Stimulated activated CD4-positive, alpha-beta T cell treated with anti-CD3 and anti-CD28 coated beads, Interleukin-12 subunit alpha, Interleukin-12 subunit beta, amount 100 ng/mL, for 4 hours (primary cell): ENCODE results near the gene CAMKMT.
"Not testable (repeated sequence)": the region's sequence is repeated elsewhere in the genome, so short reads cannot be mapped to it uniquely, and the experiment has no call there.

Source experiments
- DNase-seq: peaks from one replicate; pipeline ENCODE4 v3.0.0-alpha.2; 2020

Gene CAMKMT

DNA sequence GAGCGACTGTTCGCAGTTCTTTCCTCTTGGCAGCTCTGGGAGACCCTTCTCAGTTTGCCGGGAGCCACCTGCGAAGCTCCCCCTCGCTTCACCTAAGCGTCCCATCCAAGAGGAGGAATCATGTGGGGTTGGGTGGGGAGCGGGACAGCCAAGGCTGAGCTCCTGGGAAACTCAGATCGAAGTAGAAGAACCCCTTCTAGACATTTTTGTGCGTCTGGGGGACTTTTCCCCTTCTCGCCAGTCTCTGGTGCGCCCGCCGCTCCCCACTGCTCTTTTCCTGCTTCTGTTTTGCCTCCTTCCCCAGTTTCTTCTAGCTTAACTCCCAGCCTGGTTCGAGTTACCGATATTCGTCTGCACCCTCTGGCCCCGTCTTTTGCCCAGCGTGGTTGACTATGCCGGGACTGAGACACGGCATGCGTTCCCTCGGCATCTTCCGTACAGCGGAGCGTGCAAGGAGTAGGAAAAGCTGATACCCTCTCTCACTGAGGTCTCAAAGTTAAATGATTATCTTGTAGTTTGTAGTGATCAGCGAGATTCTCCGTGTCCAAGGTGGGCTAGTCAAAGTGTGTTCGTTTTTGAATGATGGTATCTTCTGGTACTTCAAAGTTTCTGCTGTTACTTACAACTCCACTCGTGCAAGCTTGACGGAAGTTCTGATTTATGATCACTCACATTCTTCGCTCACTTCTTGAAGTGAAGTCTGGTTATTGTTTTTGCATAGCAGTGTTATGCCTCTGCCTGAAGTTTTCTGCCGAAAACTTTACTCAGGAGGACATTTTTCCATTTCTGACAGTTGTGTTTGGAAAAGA, 664 bp downstream of the CAMKMT start:
- DNase-seq = peak; percentile 38

DNA sequence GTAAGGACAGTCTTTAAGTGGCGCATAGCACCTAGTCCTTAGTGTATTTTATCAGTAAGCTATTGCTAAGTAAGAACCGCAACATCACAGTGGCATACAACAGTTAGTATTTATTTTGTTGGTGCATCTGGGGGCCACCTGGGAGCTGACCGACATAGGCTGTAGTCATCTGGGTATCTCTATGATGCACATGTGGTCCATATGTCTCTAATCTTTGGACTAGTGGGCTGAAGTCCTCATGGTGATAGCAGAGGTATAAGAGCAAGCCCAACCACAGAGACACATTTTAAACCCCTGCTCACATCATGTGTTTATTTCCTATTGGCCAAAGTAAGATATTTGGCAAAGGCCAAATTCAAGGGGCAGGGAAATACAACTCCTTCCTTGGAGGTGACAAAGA, 2.9 kb downstream of the CAMKMT start:
- DNase-seq = no peak

DNA sequence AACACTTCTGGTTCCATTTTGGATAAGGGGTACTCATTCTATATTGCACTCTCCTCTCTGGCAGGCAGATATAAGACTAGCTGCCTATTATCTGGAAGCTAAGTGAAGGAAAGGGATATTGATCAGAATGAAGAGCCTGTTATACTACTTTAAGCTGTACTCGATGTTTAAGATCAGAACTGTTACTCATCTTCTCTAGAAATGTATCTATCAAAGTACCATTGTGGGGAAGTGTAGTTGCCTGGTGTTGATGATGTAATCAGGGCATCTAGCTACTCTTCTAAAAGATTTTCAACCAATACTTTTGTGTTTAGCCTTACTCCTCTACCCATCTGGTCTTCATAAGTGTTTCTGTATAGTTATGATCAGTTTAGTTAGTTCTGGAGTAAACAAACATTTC, 5.8 kb downstream of the CAMKMT start:
- no peak for DNase-seq

DNA sequence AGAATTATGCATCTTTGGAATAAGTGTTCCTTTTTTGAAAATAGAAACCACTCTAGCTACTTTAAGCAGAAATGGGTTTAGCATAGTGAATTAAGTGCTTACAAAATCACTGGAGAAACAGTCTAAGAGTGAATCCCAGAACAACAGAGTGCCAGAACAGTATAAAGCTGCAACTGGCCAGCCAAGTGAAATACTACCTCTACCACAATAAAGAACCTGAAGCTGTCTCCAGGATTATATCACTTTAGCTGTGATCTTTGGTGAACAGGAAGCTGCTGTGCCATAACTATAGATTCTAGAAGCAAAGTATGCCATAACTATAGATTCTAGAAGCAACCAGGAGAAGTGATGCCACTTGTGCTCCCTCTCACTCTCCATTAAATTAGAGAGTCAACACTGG, 7.6 kb downstream of the CAMKMT start:
- DNase-seq = no peak

DNA sequence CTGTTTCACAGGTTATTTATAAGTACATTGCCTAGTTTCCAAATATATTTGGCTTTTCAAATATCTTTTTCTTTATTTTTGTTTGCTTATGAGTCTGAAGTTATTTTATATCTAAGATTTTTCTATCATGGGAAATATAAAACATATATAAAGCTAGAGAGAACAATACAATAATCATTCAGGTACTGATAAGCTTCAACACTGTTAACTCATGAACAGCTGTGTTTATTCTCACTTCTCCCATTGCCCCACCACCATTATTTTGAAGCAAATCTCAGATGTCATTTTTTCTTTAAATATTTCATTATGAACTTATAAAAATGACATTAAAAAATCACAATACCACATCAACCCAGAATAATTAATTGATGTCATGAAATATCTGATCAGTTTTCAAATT, 9.7 kb downstream of the CAMKMT start:
- DNase-seq = no peak

DNA sequence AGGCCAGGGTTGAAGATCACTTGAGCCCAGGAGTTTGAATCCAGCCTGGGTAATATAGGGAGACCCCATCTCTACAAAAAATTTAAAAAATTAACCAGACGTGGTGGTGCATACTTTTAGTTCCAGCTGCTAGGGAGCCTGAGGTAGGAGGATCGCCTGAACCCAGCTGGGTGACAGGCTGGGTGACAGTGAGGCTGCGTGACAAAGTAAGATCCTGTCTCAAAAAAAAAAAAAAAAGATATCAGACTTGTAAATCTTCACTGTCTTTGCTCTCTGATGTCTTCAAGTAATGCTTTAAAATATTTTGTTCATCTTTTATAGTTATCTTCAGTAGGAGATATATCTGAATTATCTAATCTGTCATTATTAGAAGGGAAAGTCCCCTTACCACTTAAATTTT, 10.5 kb downstream of the CAMKMT start:
- no peak for DNase-seq

DNA sequence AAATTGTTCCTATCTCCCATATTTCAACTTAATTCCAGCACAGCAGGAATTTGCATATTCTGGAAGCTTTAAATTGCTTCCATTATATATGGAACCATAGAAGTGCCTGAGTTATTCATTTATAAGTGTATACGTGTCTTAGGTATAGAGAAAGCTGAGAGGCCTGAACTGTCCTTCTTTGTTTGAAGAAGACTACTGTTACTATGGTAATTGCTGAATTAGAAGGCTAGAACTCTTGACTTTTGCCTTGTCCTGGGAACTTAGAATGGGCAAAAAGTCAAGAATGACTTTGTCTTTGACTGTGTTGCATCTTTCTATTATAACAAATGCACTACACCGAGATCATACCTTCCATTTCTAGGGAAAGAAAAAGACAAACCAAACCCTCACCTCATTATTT, 15.7 kb downstream of the CAMKMT start:
- DNase-seq = no peak

DNA sequence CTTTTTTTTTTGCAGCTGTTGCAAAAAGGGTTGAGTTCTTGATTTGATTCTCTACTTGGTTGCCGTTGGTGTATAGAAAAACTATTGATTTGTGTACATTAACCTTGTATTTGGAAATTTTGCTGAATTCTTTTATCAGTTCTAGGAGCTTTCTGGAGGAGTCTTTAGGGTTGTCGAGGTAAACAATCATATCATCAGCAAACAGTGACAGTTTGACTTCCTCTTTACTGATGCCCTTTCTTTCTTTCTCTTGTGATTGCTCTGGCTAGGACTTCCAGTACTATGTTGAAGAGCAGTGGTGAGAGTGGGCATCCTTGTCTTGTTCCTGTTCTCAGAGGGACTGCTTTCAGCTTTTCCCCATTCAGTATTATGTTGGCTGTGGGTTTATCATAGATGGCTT, 23.5 kb downstream of the CAMKMT start:
- not testable (repeated sequence) for DNase-seq

DNA sequence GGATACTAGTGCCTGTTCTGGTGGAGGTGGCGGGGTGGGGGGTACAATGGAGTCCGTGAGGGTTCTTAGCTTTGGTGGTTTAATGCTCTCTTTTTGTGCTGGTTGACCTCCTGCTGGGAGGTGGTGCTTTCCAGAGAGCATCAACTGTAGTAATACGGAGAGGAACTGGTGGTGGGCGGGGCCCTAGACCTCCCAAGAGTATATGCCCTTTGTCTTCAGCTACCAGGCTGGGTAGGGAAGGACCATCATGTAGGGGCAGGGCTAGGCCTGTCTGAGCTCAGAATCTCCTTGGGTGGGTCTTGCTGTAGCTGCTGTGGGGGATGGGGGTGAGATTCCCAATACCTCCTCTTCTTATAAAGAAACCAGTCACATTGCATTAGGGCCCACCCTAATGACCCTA, 27.1 kb downstream of the CAMKMT start:
- DNase-seq = no peak

DNA sequence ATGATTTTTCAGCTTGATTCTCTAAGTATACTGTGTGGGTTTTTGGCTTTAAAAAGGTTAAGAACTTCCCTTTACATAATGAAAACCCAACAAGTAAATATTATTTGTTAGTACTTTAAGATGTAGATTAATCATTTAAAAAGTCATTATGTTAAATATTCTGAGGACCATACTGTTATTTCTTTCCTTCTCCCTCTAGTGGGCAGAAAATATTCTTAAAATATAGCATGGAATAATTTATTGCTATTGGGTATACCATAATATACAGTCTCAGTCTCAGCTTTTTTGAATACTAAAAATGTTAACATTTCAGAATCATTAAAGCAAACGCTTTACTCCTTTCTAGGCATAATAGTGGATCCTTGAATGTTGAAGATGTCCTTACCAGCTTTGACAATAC, 28.1 kb downstream of the CAMKMT start:
- DNase-seq = no peak

DNA sequence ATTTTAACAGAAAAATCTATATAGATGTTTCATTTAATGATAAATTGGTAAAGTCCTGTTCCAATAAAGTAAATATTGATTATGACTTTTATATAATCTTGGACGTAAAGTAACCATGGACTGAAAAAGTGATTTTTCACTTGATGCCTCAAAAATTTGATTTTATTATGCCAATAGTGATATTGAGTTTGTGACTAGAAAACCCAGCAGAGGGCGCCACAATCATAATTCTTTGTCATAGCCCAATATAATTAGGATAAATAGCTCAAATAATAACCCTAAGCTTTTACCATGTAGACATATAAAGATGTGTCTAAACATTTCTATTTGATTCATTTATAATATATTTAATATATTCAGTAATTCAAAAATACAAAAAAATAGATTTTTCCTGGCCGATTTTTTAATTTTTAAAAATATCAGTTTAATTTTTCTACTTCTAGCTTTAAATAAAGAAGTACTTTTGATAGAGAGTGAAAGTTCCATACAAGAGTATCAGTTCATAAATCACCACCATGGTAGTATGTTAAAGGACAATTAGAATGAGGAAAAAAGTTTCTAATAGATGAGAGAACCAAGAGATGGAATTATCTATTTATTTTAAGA, 30.7 kb downstream of the CAMKMT start:
- peak; percentile 52 for DNase-seq

DNA sequence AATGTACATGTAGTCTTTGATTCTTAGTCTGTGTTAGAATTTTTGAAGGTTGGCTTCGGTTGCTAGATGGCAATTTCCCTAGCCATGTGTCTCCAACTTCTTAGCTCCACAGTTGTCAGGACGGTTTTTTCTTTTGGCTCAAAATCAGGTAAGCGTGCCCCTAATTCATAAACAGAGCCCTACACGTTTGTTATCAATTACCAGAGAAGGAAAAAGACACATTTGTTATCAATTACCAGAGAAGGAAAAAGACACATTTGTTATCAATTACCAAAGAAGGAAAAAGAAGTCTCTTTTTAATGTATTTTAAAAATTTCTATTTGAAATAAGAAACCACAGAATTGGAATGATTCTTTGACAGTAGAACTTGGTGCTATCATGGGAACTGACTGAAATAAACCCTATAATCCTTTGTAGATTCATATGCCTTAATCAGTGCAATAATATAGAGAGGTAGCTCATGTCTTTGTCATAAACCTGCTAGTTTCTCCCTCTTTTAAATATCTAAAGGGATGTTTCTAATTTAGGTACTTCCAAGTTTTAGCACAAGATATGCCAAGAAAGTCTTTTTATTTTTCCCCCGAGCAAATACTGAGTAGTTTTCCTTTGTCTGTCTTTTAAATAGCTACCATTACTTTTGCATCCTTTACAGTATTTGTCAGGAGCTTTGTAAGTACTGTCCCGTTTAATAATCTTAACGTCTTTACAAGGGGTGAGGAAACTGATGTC, 35.9 kb downstream of the CAMKMT start:
- DNase-seq = no peak

DNA sequence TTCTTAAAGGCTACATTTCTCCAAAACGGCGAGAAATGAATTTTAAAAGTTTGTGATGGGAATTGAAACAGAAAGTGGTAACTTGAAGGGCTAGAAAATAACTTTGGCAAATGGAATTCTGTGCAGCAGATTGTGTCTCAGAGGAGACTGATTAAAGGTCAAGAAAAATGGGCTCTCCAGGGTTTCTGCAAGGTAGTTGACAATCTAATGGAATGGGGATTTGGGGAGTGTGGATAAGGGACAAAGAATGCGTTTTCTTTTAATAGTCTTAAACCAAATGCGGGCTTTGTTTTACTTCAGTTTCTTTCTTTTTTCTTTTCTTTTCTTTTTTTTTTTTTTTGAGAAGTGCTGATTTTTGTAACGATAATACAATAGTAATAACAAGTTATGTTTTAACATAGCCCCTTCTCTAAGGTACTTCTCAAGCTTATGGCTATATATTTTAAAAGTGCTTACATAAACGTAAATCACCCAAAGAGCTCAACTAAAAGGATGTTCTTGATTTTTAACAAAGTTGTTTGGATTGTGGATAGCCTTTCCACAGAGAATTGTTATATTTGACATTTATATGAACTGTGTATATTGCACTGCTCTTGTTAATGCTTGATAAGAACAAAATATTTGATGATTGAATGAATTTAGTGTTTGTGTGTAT, 36.6 kb downstream of the CAMKMT start:
- no peak for DNase-seq

DNA sequence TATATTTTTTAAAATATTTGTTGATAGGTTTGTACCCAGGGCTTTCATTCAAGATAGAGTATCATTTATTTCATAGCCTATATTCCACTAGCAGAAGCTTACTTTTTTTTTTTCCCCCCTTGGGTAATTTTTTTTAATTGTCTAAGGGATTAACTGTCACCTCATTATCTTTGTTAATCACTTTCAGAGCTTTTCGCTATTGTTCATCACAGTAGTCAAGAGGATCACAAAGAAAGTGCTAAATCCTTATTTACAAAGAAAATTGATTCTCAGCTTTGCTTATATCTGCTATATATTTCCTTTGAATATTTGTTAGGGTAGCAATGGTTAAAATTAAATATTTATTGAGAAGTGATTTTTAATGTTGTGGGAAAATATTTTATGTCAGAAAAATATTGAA, 59.0 kb downstream of the CAMKMT start:
- no peak for DNase-seq

DNA sequence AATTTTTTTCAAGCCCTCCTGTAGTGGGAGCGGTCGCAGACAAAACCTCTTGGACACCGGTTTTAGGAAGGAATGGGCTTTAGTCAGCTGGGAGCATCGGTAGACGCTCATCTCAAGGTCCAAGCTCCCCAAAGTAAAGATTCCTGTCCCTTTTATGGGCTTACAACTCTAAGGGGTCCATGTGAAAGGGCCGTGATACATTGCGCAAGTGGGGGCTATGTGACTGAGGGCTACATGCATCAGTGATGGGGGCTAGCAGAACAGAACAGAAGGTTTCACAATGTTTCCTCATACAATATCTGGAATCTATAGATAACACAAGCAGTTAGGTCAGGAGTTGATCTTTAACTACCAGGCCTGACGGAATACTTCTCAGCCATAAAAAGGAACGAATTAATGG, 62.5 kb downstream of the CAMKMT start:
- DNase-seq = no peak

DNA sequence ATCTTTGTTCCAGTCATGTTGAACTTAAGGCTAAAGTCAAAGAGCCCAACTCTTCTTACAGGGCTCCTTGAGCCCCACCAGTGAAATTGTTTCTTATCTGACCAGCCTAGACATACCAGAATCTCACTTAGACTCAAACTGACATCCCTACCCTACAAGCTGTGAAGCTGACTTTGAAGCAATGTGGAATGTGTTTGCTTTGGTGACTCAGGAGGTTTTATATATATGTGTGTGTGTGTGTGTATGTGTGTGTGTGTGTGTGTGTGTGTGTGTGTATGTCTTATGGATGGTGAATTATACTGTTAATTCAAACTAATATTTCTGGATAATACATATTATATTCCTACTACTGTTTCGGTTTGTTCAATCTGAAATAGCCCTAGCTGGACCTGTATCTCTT, 67.3 kb downstream of the CAMKMT start:
- DNase-seq = no peak

DNA sequence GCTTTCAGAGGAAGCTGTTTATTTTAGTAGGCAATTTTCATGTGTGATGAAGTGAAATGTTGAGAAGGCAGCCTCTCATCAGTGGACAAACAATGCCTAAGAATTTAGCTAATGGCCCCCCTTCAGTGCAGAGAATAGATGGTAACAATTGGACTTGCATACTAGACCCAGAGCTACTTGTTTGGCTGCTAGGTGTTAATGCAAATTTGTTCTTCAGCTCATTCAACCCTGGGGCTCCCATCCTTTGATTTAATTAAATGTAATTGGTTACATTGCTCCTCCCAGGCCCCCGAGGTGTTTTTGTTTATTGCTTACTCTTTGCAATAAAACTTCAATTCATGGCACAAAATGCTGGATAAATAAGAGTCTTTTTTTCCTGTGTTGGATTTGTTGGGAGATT, 68.6 kb downstream of the CAMKMT start:
- DNase-seq = no peak

DNA sequence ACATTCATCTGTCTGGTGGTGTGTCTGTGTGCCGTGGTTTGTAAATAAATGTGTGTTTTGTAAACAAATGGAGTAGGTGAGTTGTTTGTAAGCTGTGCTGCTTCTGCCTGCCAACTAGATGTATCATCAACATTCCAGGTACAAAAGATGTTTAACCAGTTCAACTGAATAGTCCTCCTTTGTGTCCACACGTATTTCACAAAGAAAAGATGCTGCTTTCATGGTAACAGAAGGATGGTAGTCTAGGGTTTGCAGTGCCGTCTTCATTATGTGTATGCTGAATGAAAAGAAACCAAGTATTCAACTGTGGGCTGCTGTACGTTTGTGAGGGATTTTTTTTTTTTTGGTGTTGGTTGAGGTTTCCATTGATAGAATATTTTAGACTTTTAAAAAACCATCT, 72.1 kb downstream of the CAMKMT start:
- no peak for DNase-seq

DNA sequence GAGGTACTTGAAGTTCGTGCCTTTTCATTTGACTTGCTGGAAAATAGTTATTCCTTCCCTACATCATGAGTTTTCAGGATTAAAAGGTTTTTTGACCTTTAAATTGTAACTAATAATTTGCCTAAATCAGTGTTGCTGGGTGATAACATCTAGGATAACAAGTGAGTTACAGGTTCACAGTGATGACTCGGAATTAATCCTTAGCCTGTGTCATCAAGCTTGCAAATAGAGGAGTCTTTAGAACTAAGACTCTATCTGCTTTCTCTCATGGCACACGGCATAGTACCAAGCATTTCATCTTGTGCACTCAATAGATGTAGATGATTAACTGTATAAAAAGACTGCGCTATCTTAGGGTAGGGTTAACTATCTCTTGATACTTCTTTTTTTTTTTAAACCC, 79.5 kb downstream of the CAMKMT start:
- DNase-seq = no peak

DNA sequence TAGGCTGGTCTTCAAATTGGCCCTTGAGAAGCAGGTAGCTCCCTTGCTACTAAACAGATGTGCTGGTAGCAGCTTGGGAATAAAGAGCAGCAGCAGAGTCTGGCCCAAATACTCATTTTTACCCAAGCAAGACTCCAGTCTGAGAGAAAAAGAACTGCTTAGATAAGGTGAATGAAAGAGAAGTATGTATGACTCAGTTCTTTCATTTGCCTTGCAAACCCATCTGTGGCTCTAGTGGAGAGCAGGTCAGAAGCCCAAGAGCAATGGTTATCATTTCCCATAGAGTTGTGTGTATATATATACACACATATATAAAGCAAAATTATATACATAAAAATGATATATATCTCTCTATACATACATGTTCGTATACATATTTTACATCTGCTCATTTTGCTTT, 80.3 kb downstream of the CAMKMT start:
- no peak for DNase-seq

DNA sequence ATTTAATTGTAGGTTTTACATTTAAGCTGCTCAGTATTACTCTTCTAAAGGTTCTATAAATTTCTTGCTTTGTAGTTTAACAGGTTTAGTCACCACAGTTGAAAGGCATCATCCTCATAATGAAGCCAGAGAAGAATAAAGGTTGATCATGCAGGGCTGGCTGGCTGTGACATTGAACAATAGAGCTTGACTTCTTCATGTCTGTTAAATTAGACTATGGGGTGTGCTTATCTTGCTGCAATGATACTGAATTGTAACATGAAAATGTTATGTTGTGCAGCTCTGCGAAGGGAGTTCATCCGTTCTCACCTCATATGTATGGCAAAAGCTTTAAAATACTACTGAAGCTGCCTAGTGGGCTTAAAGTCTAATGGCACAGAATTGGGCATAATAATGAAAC, 81.8 kb downstream of the CAMKMT start:
- no peak for DNase-seq

DNA sequence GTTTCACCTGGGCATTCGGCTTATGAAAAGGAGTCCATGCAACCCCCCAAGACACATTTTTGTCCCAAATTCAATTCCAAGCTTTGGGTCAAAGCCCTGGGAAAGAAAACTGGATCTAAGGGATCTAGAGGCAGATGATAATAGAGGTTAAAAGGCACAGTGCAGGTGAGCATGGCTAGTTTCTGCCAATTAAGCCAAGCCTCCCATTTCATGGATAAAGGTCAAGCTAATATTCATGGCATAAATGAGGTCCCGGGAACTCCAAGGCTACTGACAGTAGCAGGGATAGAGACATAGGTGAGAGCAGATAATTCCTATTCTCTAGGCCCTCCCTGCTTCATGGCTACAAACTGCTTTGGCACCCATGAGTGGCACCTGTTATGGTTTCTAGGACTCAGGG, 83.1 kb downstream of the CAMKMT start:
- no peak for DNase-seq

DNA sequence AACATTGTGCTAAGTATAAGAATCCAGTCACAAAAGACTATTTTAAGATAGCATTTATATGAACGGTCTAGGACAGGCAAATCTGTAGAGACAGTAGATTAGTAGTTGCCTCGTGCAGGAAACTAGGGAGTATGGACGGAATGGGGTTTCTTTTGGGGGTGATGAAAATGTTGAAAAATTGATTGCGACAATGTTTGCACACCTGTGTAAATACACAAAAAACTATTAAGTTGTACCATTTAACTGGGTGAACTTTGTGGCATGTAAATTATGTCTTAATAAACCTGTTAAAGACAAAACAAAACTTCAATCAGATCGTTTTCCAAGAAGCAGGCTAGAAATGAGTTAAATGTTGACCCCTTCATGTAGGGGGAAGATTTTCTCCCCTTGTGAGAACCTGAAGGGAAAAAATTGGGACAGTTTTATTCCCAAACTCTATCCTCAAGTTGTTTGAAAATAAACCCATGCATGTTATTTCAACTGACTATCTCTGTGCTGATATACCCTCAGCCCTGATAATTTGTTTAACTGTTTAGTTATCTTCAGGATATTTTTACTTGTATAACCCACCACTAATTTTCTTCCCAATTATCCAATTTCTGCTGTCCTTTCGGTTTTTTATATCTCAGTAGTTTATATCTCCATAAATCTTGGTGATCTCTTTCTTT, 87.2 kb downstream of the CAMKMT start:
- DNase-seq = no peak
